CD4-positive, alpha-beta memory T cell (primary cell): Measurements from ENCODE around the gene OSMR. TPM values are rescaled to one million over a fixed set of nuclear protein-coding genes. Genes with fewer than 3 reads are reported as not detected.

ENCODE experiments used
- CTCF ChIA-PET: fragments of 350-600 bp; sonication (Branson Sonifier 250); formaldehyde crosslinking; loops from one replicate; lab custom pipeline; 2021; ENCODE audit warnings: inconsistent platforms; ENCODE audit not compliant: partially characterized antibody; lab: Charles Lee
- POLR2A ChIA-PET: fragments of 350-600 bp; sonication (Branson Sonifier 250); formaldehyde crosslinking; loops from one replicate; lab custom pipeline; 2021; ENCODE audit not compliant: partially characterized antibody; lab: Charles Lee
- DNase-seq, 5 donors: peaks; one replicate each; pipeline versions ENCODE4 v3.0.0 to v3.0.0-alpha.2; 2020 to 2022; ENCODE audit warnings: mixed read lengths in 1 of 5
- H3K27ac ChIP-seq: one replicate; pipeline ENCODE4 v1.7.0; 2013; ENCODE audit warnings: low read depth, low read length
- H3K27me3 ChIP-seq: 2 replicates; pipeline ENCODE4 v1.7.0; 2013; ENCODE audit warnings: mild to moderate bottlenecking, low read length, moderate library complexity; ENCODE audit not compliant: insufficient read depth
- H3K36me3 ChIP-seq: 2 replicates; pipeline ENCODE4 v1.7.0; 2013; ENCODE audit warnings: mild to moderate bottlenecking, low read length, moderate library complexity; ENCODE audit not compliant: insufficient read depth
- H3K4me1 ChIP-seq: 2 replicates; pipeline ENCODE4 v1.7.0; 2013; ENCODE audit warnings: mild to moderate bottlenecking, low read length, moderate library complexity; ENCODE audit not compliant: insufficient read depth
- H3K4me3 ChIP-seq, 2 donors: one replicate each; pipeline ENCODE4 v1.7.0; 2013; ENCODE audit warnings: low read length in 2 of 2, mild to moderate bottlenecking in 1 of 2
- H3K9me3 ChIP-seq, 2 donors: one replicate each; pipeline ENCODE4 v1.7.0; 2013; ENCODE audit warnings: low read length in 2 of 2, control low read depth in 1 of 2; ENCODE audit not compliant: control insufficient read depth in 1 of 2
- H3K27ac Mint-ChIP-seq, 7 donors: one replicate each; pipeline ENCODE4 v1.8.0; 2020 to 2021; ENCODE audit warnings: mixed read lengths in 7 of 7, mild to moderate bottlenecking in 6 of 7, inconsistent platforms in 3 of 7, moderate library complexity in 3 of 7
- H3K27me3 Mint-ChIP-seq, 2 donors: one replicate each; pipeline ENCODE4 v1.8.0; 2020 to 2021; ENCODE audit warnings: mixed read lengths in 2 of 2
- H3K36me3 Mint-ChIP-seq, 2 donors: one replicate each; pipeline ENCODE4 v1.8.0; 2020 to 2021; ENCODE audit warnings: mixed read lengths in 2 of 2, inconsistent platforms in 1 of 2, mild to moderate bottlenecking in 1 of 2
- H3K4me1 Mint-ChIP-seq, 4 donors: one replicate each; pipeline ENCODE4 v1.8.0; 2020 to 2021; ENCODE audit warnings: mixed read lengths in 4 of 4, mild to moderate bottlenecking in 1 of 4
- H3K4me3 Mint-ChIP-seq, 8 donors: one replicate each; pipeline ENCODE4 v1.8.0; 2020 to 2021; ENCODE audit warnings: mixed read lengths in 8 of 8, mild to moderate bottlenecking in 7 of 8, moderate library complexity in 6 of 8, inconsistent platforms in 3 of 8
- H3K9me3 Mint-ChIP-seq, 8 donors: one replicate each; pipeline ENCODE4 v1.8.0; 2020 to 2021; ENCODE audit warnings: mixed read lengths in 8 of 8, mild to moderate bottlenecking in 5 of 8, inconsistent platforms in 3 of 8, moderate library complexity in 1 of 8
- intact Hi-C: fragments of 100-400 bp; cut with micrococcal nuclease; formaldehyde crosslinking; loops from one replicate; pipeline ENCODE4 v1.15.1; 2023
- polyA plus RNA-seq, 2 donors: library from polyadenylated mRNA; unstranded; fragments of 300-500 nt; fragmentation: Illumina TruSeq; gene quantifications; one replicate each; pipeline ENCODE4 v1.2.3, GENCODE V29; 2021
- total RNA-seq, 2 experiments: library from RNA; stranded (reverse); gene quantifications; one replicate each; pipeline ENCODE4 v1.2.3, GENCODE V29; 2021

Gene OSMR
- total and polyA plus RNA-seq, 4 experiments from 2014 or later: 0.37 TPM; not detected in 3

- Histone ChIP-seq H3K4me3 (no peak overlapping the region), H3K36me3 (no peaks in the 10 kb centered on the region), H3K9me3 (no peaks in the 10 kb centered on the region), H3K4me1 (no peaks in the 10 kb centered on the region), H3K27ac (no peak overlapping the region), H3K27me3 (peaks cover 5% of the 10 kb centered on the region)
- peaks cover 14 to 29% of the 10 kb centered on the region in 2 donors for H3K27me3 Mint-ChIP-seq
- H3K27ac Mint-ChIP-seq: no peak overlapping the region
- ChIA-PET CTCF (interaction anchor here (1.7 kb wide), 1 partner anchor 10 kb away, joined by 7 read pairs; no protein-coding TSS in a partner anchor), POLR2A (no interaction called here)
- no peak for DNase-seq
- H3K4me3 Mint-ChIP-seq: no peak overlapping the region
- H3K4me1 Mint-ChIP-seq: no peaks in the 10 kb centered on the region
- peaks cover 6 to 16% (median 8%) of the 10 kb centered on the region in 8 donors for H3K9me3 Mint-ChIP-seq
- intact Hi-C loops: no loop called here
- H3K36me3 Mint-ChIP-seq: no peaks in the 10 kb centered on the region
These were observed 66.1 kb downstream of the OSMR start for GRCh38 chr5:38911933-38912332.

GRCh38 chr5:38913714-38914113 lies 67.9 kb downstream of the OSMR start:
- no peak overlapping the region for H3K27ac ChIP-seq
- CTCF ChIA-PET: no interaction called here

GRCh38 chr5:38916802-38917201 lies 71.0 kb downstream of the OSMR start:
- no peak for DNase-seq
- POLR2A ChIA-PET: no interaction called here
- Histone ChIP-seq H3K4me1 (no peaks in the 10 kb centered on the region), H3K36me3 (no peaks in the 10 kb centered on the region), H3K27ac (no peak overlapping the region), H3K27me3 (no peaks in the 10 kb centered on the region), H3K4me3 (no peak overlapping the region), H3K9me3 (no peaks in the 10 kb centered on the region)
- Mint-ChIP-seq H3K27me3 (peaks cover 0 to 6% of the 10 kb centered on the region in 2 donors), H3K36me3 (no peaks in the 10 kb centered on the region), H3K9me3 (no peaks in the 10 kb centered on the region), H3K27ac (no peak overlapping the region), H3K4me3 (no peak overlapping the region), H3K4me1 (no peaks in the 10 kb centered on the region)
- intact Hi-C loops: no loop called here
- CTCF ChIA-PET: interaction anchor here (2.1 kb wide), 1 partner anchor 475 kb away, joined by 6 read pairs; no protein-coding TSS in a partner anchor

More at GRCh38 chr5:38913714-38914113, 67.9 kb downstream of the OSMR start:
- H3K36me3 ChIP-seq: no peaks in the 10 kb centered on the region
- Mint-ChIP-seq H3K9me3 (peaks cover 4 to 14% (median 8%) of the 10 kb centered on the region in 8 donors), H3K4me1 (no peaks in the 10 kb centered on the region), H3K4me3 (no peak overlapping the region), H3K36me3 (no peaks in the 10 kb centered on the region), H3K27me3 (peaks cover 5 to 19% of the 10 kb centered on the region in 2 donors), H3K27ac (no peak overlapping the region)
- H3K9me3 ChIP-seq: no peaks in the 10 kb centered on the region
- H3K4me1 ChIP-seq: no peaks in the 10 kb centered on the region
- no peak for DNase-seq
- H3K27me3 ChIP-seq: peaks cover under 1% of the 10 kb centered on the region
- POLR2A ChIA-PET: no interaction called here
- intact Hi-C loops: no loop called here
- H3K4me3 ChIP-seq: no peak overlapping the region

- intact Hi-C loops: loop anchor here (5.0 kb wide), 1 partner anchor 539 kb away; no protein-coding TSS in a partner anchor
- H3K4me3 ChIP-seq: no peak overlapping the region
- no peaks in the 10 kb centered on the region for H3K4me1 ChIP-seq
- DNase-seq: no peak
- no peaks in the 10 kb centered on the region for H3K36me3 Mint-ChIP-seq
- no peaks in the 10 kb centered on the region for H3K27me3 ChIP-seq
- H3K4me1 Mint-ChIP-seq: no peaks in the 10 kb centered on the region
- no peak overlapping the region for H3K4me3 Mint-ChIP-seq
- H3K36me3 ChIP-seq: no peaks in the 10 kb centered on the region
- peaks cover 7 to 20% of the 10 kb centered on the region in 2 donors for H3K27me3 Mint-ChIP-seq
- ChIA-PET CTCF (interaction anchor here (1.5 to 5.3 kb wide), 2 partner anchors 28 to 480 kb away, joined by 4 to 65 read pairs; no protein-coding TSS in a partner anchor), POLR2A (no interaction called here)
- H3K9me3 ChIP-seq: no peaks in the 10 kb centered on the region
- no peak overlapping the region for H3K27ac ChIP-seq
- no peak overlapping the region for H3K27ac Mint-ChIP-seq
- H3K9me3 Mint-ChIP-seq: no peaks in the 10 kb centered on the region
These were observed 75.4 kb downstream of the OSMR start for GRCh38 chr5:38921174-38921573.

GRCh38 chr5:38922199-38922598 lies 76.4 kb downstream of the OSMR start:
- H3K27me3 Mint-ChIP-seq: peaks cover 10 to 22% of the 10 kb centered on the region in 2 donors
- Histone ChIP-seq H3K4me1 (no peaks in the 10 kb centered on the region), H3K27me3 (no peaks in the 10 kb centered on the region), H3K4me3 (no peak overlapping the region), H3K27ac (no peak overlapping the region), H3K36me3 (no peaks in the 10 kb centered on the region), H3K9me3 (no peaks in the 10 kb centered on the region)
- no peaks in the 10 kb centered on the region for H3K4me1 Mint-ChIP-seq
- ChIA-PET POLR2A (no interaction called here), CTCF (interaction anchor here (1.5 to 5.3 kb wide), 3 partner anchors 11 to 481 kb away, joined by 4 to 65 read pairs (median 7); no protein-coding TSS in a partner anchor)
- DNase-seq: peak in 4 of 5 donors; percentile 19 to 35 (median 25)
- intact Hi-C loops: loop anchor here (5.0 kb wide), 1 partner anchor 540 kb away; no protein-coding TSS in a partner anchor
- H3K4me3 Mint-ChIP-seq: no peak overlapping the region
- no peak overlapping the region for H3K27ac Mint-ChIP-seq
- H3K9me3 Mint-ChIP-seq: peaks cover 0 to 2% (median 0%) of the 10 kb centered on the region in 8 donors
- H3K36me3 Mint-ChIP-seq: no peaks in the 10 kb centered on the region

- no peaks in the 10 kb centered on the region for H3K4me1 Mint-ChIP-seq
These were observed 78.0 kb downstream of the OSMR start for GRCh38 chr5:38923661-38924451.

More at GRCh38 chr5:38923661-38924451, 78.0 kb downstream of the OSMR start:
- H3K4me3 Mint-ChIP-seq: no peak overlapping the region
- H3K36me3 Mint-ChIP-seq: no peaks in the 10 kb centered on the region
- Histone ChIP-seq H3K27ac (no peak overlapping the region), H3K9me3 (no peaks in the 10 kb centered on the region), H3K27me3 (no peaks in the 10 kb centered on the region), H3K36me3 (no peaks in the 10 kb centered on the region), H3K4me3 (no peak overlapping the region), H3K4me1 (no peaks in the 10 kb centered on the region)
- ChIA-PET POLR2A (no interaction called here), CTCF (interaction anchor here (1.3 to 5.3 kb wide), 2 partner anchors 12 to 483 kb away, joined by 5 to 65 read pairs; no protein-coding TSS in a partner anchor)
- intact Hi-C loops: loop anchor here (5.0 kb wide), 1 partner anchor 542 kb away; no protein-coding TSS in a partner anchor
- H3K27me3 Mint-ChIP-seq: peaks cover 14 to 22% of the 10 kb centered on the region in 2 donors
- no peak overlapping the region for H3K27ac Mint-ChIP-seq
- DNase-seq: no peak
- H3K9me3 Mint-ChIP-seq: peaks cover 0 to 2% (median 0%) of the 10 kb centered on the region in 8 donors
